ENCODE results near the gene SLC22A23.

The SLC22A23 gene

DNA sequence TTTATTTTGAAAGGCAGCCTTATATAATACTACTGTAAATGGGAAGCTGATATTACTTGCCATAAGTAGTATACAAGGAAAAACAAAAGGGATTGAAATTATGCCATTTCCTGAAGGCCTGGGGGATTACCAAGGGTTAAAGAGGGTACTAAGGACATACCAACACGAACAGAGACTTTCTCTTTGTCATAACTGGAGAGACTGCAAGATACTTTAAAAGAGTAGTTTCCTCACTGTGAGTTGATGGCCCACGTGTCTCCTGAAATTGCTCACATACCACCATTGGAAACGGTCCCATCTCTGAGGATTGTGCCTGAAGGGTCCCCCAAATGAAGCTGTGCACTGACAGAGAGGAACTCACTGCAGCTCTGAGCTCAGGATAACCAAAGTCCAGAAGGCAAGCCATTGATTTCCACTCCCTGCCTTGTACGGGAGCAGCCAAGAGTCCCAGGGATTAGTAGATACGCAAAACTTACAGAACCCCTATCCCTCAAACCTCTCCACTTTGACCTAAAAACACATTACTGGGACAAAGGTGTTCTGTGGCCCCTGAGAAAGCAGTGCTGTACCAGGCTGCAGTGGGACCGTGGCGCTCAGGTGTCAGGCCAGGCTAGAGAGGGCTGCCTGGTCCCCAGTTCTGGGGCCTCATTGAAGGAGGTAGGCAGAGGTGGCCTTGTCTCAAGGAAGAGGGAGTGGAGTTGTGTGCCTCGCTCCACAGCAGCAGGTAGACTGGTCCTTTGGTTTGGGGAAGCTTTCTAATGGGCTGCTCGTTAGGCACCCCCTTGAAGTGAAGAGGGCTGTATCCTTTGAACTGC is 182.9 kb downstream of the SLC22A23 start:
- H3K4me1 ChIP-seq (ENCODE audit: control insufficient read depth, insufficient read depth, low read length), result no peaks in the 10 kb centered on the region

DNA sequence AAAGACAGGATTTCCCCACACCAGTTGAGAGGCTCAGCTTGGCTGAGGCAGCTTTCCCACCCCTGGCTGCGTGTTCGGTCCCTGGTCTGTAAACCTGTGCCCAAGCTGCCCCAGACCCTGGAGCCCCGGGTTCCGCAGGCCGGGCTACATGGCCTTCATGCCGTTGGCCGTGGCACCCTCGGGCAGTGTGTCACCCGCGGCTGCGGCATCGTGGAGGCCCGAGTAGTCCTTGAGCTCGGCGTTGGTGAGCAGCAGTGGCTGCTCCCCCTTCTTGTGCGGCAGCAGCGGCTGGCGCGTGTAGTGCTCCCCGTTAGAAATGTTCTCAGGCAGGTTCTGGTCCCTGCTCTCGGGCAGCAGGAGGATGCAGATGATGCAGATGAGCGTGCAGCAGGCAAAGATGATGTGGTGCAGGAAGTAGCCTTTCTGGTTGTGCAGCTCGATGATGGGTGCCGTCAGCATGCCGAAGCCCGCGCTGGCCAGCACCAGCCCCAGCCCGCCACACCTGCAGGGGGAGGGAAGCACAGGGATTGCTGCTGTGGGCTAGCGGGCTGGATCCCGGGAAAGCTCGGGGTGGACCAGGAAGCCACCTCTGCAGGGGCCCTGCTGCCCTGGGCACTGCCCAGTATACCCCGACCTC is 183.8 kb downstream of the SLC22A23 start:
- Histone ChIP-seq H3K9me3 (ENCODE audit: control insufficient read depth, insufficient read depth, low read length) (no peaks in the 10 kb centered on the region), H3K4me1 (ENCODE audit: control insufficient read depth, insufficient read depth, low read length) (no peaks in the 10 kb centered on the region), H3K36me3 (ENCODE audit: control insufficient read depth, insufficient read depth, low read length) (peaks cover 59% of the 10 kb centered on the region), H3K9ac (ENCODE audit: low read depth, low read length) (no peak overlapping the region), H3K27ac (ENCODE audit: low read depth, low read length) (no peak overlapping the region), H3K27me3 (ENCODE audit: control insufficient read depth, insufficient read depth, low read length) (no peaks in the 10 kb centered on the region), H3K4me3 (ENCODE audit: low read depth, low read length) (no peak overlapping the region)

More for the DNA sequence above, 182.9 kb downstream of the SLC22A23 start:
- Histone ChIP-seq H3K9ac (ENCODE audit: low read depth, low read length) (no peak overlapping the region), H3K4me3 (ENCODE audit: low read depth, low read length) (no peak overlapping the region), H3K27ac (ENCODE audit: low read depth, low read length) (no peak overlapping the region), H3K36me3 (ENCODE audit: control insufficient read depth, insufficient read depth, low read length) (peaks cover 56% of the 10 kb centered on the region), H3K27me3 (ENCODE audit: control insufficient read depth, insufficient read depth, low read length) (no peaks in the 10 kb centered on the region), H3K9me3 (ENCODE audit: control insufficient read depth, insufficient read depth, low read length) (no peaks in the 10 kb centered on the region)

DNA sequence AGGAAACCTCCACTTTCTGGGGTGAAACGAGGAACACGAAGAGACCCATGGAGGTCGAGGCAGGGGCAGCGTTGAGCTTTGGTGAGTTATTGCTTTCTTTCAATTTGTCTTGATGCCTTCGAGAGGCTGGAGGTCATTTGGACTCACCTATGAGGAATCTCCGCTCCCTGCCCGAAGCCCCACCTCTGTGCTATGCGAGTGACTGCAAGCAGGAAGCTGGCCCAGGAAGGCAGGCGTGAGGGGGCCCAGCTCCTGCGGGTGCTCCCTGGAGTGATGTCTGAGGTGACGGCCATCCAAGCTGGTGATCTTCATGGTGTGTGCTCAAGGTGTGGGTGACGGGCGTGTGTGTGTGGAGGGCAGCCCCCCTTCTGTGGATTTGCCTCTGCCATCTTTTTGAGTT is 185.1 kb downstream of the SLC22A23 start:
- no peaks in the 10 kb centered on the region for H3K9me3 ChIP-seq (ENCODE audit: control insufficient read depth, insufficient read depth, low read length)
- H3K27ac ChIP-seq (ENCODE audit: low read depth, low read length), result no peak overlapping the region
- no peak overlapping the region for H3K9ac ChIP-seq (ENCODE audit: low read depth, low read length)
- H3K4me1 ChIP-seq (ENCODE audit: control insufficient read depth, insufficient read depth, low read length), result no peaks in the 10 kb centered on the region
- no peak overlapping the region for H3K4me3 ChIP-seq (ENCODE audit: low read depth, low read length)
- peaks cover 68% of the 10 kb centered on the region for H3K36me3 ChIP-seq (ENCODE audit: control insufficient read depth, insufficient read depth, low read length)
- H3K27me3 ChIP-seq (ENCODE audit: control insufficient read depth, insufficient read depth, low read length), result no peaks in the 10 kb centered on the region

DNA sequence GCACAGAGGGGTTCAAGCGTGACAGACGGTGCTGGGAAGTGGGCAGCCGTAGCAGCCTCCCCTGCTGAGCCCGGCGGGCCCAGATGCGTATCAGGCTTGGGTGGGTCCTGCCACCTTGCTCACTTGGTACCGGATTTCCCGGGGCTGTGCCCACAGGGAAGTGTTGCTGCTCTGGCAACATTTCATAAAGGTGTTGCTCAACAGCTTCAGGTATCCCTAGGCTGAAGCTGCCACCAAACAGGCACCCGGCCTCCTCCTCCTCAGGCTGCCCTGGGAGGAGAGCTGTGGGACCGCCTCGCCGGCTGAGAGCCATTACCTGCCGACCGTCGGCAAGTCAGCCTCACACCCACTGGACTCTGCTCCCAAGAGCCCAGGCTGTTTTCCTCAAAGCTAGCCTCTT is 186.6 kb downstream of the SLC22A23 start:
- Histone ChIP-seq H3K27ac (ENCODE audit: low read depth, low read length) (no peak overlapping the region), H3K36me3 (ENCODE audit: control insufficient read depth, insufficient read depth, low read length) (peaks cover 81% of the 10 kb centered on the region), H3K27me3 (ENCODE audit: control insufficient read depth, insufficient read depth, low read length) (no peaks in the 10 kb centered on the region), H3K9me3 (ENCODE audit: control insufficient read depth, insufficient read depth, low read length) (no peaks in the 10 kb centered on the region), H3K9ac (ENCODE audit: low read depth, low read length) (no peak overlapping the region), H3K4me1 (ENCODE audit: control insufficient read depth, insufficient read depth, low read length) (no peaks in the 10 kb centered on the region), H3K4me3 (ENCODE audit: low read depth, low read length) (no peak overlapping the region)

DNA sequence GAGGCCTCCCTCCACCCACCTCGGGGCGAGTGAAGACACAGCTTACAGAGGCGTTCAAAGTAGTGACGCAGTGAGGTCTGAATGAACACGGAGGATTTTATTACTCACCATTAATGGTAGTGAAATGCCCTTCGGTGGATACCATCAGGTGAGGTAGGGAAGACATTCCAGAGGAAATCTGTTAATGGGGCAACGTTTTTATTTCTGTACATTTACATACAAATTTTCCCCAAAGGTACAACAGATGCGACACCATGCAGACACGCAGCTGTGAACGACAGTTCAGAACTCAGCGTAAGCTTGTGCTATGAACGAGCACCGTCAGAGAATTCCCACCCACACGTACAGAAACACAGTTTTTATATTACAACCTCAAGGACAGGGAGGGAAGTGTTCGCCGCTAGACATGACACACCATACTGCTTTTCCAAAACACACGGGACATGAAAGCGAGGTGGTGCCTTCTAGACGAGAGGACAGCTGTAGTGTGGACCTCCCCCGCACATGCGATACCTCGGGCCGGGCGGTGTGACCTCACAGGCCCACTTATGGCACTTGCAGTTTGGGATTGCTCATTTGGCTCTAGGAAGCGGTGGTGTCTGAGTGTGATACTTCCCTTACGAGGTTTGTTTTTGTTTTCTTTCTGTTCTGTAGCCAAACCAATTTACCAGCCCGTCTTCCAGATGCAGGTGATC is 187.4 kb downstream of the SLC22A23 start:
- no peaks in the 10 kb centered on the region for H3K27me3 ChIP-seq (ENCODE audit: control insufficient read depth, insufficient read depth, low read length)
- H3K9ac ChIP-seq (ENCODE audit: low read depth, low read length), result no peak overlapping the region
- H3K9me3 ChIP-seq (ENCODE audit: control insufficient read depth, insufficient read depth, low read length), result no peaks in the 10 kb centered on the region
- H3K27ac ChIP-seq (ENCODE audit: low read depth, low read length), result no peak overlapping the region
- H3K36me3 ChIP-seq (ENCODE audit: control insufficient read depth, insufficient read depth, low read length), result peaks cover 89% of the 10 kb centered on the region
- H3K4me1 ChIP-seq (ENCODE audit: control insufficient read depth, insufficient read depth, low read length), result no peaks in the 10 kb centered on the region
- no peak overlapping the region for H3K4me3 ChIP-seq (ENCODE audit: low read depth, low read length)

DNA sequence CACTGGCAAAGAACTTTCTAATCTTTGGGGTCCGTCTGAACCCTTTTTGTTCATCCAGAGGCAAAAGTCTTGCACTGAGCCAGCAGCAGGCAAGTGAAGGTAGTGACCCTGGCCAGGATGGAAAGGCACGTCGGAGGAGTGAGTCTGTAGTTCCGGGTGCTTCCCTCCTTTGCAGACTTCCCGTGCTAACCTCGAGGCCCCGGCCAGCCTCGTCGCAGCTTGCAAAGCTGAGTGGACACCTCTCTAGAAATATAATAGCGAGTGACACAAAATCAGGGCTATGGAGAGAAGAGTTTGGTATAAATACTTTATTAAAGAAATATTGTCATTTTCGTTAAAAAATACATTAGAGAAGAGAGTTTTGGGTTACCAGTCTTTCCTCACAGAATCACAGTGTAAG is 188.2 kb downstream of the SLC22A23 start:
- Histone ChIP-seq H3K4me3 (ENCODE audit: low read depth, low read length) (no peak overlapping the region), H3K9ac (ENCODE audit: low read depth, low read length) (no peak overlapping the region), H3K27ac (ENCODE audit: low read depth, low read length) (no peak overlapping the region), H3K4me1 (ENCODE audit: control insufficient read depth, insufficient read depth, low read length) (no peaks in the 10 kb centered on the region), H3K27me3 (ENCODE audit: control insufficient read depth, insufficient read depth, low read length) (no peaks in the 10 kb centered on the region), H3K36me3 (ENCODE audit: control insufficient read depth, insufficient read depth, low read length) (peaks cover 92% of the 10 kb centered on the region), H3K9me3 (ENCODE audit: control insufficient read depth, insufficient read depth, low read length) (no peaks in the 10 kb centered on the region)

DNA sequence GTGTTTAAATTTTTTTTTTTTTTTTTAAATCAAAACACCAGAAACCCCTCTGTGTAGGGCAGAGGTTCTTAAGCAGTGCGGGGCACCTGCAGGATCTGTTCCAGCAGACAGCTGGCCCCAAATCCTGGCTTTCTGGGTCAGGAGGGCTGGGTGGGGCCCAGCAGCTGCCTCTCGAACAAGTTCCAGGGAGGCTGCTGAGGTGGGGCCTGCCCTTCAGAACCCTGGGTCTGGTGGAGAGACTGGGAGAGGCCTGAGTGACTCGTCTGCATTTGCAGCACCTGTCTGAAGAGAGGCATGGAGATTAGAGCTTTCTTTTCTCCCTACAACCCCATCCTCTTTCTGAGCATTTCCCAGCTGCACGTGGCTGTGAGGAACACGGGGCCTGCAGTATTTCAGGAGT is 189.7 kb downstream of the SLC22A23 start:
- Histone ChIP-seq H3K9ac (ENCODE audit: low read depth, low read length) (no peak overlapping the region), H3K27me3 (ENCODE audit: control insufficient read depth, insufficient read depth, low read length) (no peaks in the 10 kb centered on the region), H3K27ac (ENCODE audit: low read depth, low read length) (no peak overlapping the region), H3K9me3 (ENCODE audit: control insufficient read depth, insufficient read depth, low read length) (no peaks in the 10 kb centered on the region), H3K36me3 (ENCODE audit: control insufficient read depth, insufficient read depth, low read length) (peaks cover 88% of the 10 kb centered on the region), H3K4me1 (ENCODE audit: control insufficient read depth, insufficient read depth, low read length) (no peaks in the 10 kb centered on the region), H3K4me3 (ENCODE audit: low read depth, low read length) (no peak overlapping the region)

DNA sequence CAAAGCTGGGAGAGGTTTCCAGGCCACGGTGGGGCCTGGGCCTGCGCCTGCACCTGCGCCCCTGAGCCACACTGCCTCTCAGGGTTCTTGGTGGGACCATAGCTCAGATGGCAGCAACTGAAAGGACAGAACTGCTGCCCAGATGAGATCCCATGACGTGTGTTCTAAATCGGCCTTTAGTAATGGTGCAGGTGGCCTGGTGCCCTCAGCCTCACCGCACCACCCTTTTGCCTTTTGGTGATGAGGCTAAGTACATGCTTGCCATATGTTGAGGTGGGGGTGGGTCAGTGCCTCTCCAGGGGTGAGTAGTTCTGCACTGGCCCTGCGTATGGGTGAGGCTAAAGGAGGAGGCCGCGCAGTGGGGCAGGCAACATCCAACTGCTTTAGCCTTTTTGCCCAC is 190.7 kb downstream of the SLC22A23 start:
- peaks cover 86% of the 10 kb centered on the region for H3K36me3 ChIP-seq (ENCODE audit: control insufficient read depth, insufficient read depth, low read length)
- no peaks in the 10 kb centered on the region for H3K9me3 ChIP-seq (ENCODE audit: control insufficient read depth, insufficient read depth, low read length)

DNA sequence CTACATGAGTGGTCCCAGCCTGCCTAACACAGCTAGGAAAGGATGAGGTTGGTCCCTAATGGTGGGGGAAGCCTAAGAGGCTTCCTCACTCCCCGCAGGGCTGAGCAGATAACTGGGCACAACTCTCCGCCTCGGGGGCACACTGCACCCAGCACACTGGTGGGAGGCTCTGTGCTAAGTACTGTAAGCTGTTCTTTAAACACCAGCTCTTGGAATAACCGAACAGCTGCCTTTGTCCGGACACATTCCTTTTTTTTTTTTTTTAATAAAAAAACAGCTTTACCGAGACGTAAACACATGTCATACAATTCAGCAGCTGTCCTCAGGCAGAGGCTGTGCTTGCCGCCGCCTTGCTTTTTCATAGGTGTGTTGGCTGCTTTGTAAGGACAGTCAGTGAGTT is 191.2 kb downstream of the SLC22A23 start:
- H3K27ac ChIP-seq (ENCODE audit: low read depth, low read length), result no peak overlapping the region
- peaks cover 81% of the 10 kb centered on the region for H3K36me3 ChIP-seq (ENCODE audit: control insufficient read depth, insufficient read depth, low read length)
- no peaks in the 10 kb centered on the region for H3K27me3 ChIP-seq (ENCODE audit: control insufficient read depth, insufficient read depth, low read length)
- no peak overlapping the region for H3K4me3 ChIP-seq (ENCODE audit: low read depth, low read length)
- no peak overlapping the region for H3K9ac ChIP-seq (ENCODE audit: low read depth, low read length)
- H3K9me3 ChIP-seq (ENCODE audit: control insufficient read depth, insufficient read depth, low read length), result no peaks in the 10 kb centered on the region
- peaks cover 3% of the 10 kb centered on the region for H3K4me1 ChIP-seq (ENCODE audit: control insufficient read depth, insufficient read depth, low read length)

More for the DNA sequence above, 190.7 kb downstream of the SLC22A23 start:
- Histone ChIP-seq H3K4me1 (ENCODE audit: control insufficient read depth, insufficient read depth, low read length) (no peaks in the 10 kb centered on the region), H3K27ac (ENCODE audit: low read depth, low read length) (no peak overlapping the region), H3K4me3 (ENCODE audit: low read depth, low read length) (no peak overlapping the region), H3K27me3 (ENCODE audit: control insufficient read depth, insufficient read depth, low read length) (no peaks in the 10 kb centered on the region), H3K9ac (ENCODE audit: low read depth, low read length) (no peak overlapping the region)

DNA sequence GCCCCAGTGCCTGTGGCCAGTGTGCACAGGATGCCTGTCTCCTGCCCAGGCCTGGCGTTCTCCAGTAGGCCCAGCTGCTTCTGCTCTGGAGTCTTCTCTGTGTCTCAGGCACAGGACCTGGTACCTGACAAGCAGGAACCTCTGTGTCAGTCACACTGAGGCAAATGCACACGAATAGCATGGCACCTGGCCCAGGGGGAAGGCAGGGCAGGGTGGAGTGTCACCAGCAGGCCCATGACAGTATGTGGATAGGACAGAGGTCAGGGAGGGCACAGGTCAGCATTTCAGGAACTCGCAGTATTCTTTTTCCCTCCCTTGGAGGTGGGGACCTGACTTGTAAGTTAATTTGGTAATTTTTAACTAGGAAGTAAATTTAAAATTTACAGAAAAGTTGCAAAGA is 192.5 kb downstream of the SLC22A23 start:
- no peak overlapping the region for H3K9ac ChIP-seq (ENCODE audit: low read depth, low read length)

DNA sequence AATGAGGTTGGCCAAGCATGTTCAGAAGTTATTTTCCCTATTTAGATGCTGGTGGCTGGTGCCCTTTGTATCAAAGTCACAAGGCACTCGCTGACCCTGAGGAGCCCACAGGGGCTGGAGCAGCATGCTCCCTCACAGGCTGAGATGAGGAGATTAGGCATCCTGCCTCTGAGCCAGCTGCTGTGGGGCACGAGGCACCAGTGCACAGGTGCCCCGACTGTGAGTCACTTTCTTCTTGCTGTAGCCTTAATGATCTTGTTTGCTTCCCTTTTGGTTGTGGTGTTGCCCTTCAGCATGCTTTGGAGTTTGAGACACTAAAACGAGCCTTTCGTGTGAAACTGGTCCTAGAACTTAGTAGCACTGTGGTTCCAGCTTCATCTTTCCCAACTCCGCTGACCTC is 193.8 kb downstream of the SLC22A23 start:
- H3K9ac ChIP-seq (ENCODE audit: low read depth, low read length), result no peak overlapping the region
- H3K27me3 ChIP-seq (ENCODE audit: control insufficient read depth, insufficient read depth, low read length), result no peaks in the 10 kb centered on the region
- peaks cover 58% of the 10 kb centered on the region for H3K36me3 ChIP-seq (ENCODE audit: control insufficient read depth, insufficient read depth, low read length)
- H3K4me1 ChIP-seq (ENCODE audit: control insufficient read depth, insufficient read depth, low read length), result peaks cover 7% of the 10 kb centered on the region
- no peak overlapping the region for H3K27ac ChIP-seq (ENCODE audit: low read depth, low read length)
- no peaks in the 10 kb centered on the region for H3K9me3 ChIP-seq (ENCODE audit: control insufficient read depth, insufficient read depth, low read length)
- no peak overlapping the region for H3K4me3 ChIP-seq (ENCODE audit: low read depth, low read length)

More for the DNA sequence above, 192.5 kb downstream of the SLC22A23 start:
- Histone ChIP-seq H3K4me3 (ENCODE audit: low read depth, low read length) (no peak overlapping the region), H3K36me3 (ENCODE audit: control insufficient read depth, insufficient read depth, low read length) (peaks cover 68% of the 10 kb centered on the region), H3K9me3 (ENCODE audit: control insufficient read depth, insufficient read depth, low read length) (no peaks in the 10 kb centered on the region), H3K4me1 (ENCODE audit: control insufficient read depth, insufficient read depth, low read length) (peaks cover 7% of the 10 kb centered on the region), H3K27ac (ENCODE audit: low read depth, low read length) (no peak overlapping the region), H3K27me3 (ENCODE audit: control insufficient read depth, insufficient read depth, low read length) (no peaks in the 10 kb centered on the region)

All from HUES48 (cell line).